Stomach (tissue), 4 donors: ENCODE data around the gene PCNT.

ENCODE experiments used
- POLR2A ChIP-seq, 4 donors: fragments of 450-650 bp; IDR thresholded peaks; one replicate each; pipeline ENCODE4 v1.6.1; 2016; ENCODE audit warnings: antibody characterized with exemption in 4 of 4, control low read depth in 2 of 4, mild to moderate bottlenecking in 1 of 4, moderate library complexity in 1 of 4
- POLR2AphosphoS5 ChIP-seq, 3 donors: sonication (generic); formaldehyde crosslinking; IDR thresholded peaks; one replicate each; pipeline ENCODE4 v1.6.1; 2016; ENCODE audit warnings: antibody characterized with exemption in 3 of 3
- TF ChIP-seq, protein P1 (sequence below), 7 experiments: fragments of 450-650 bp in 4 of 7; fragments of 200-600 bp in 3 of 7; sonication (generic) in 3 of 7; IDR thresholded peaks; one replicate each; pipeline ENCODE4 v1.5.1; 2016 to 2019; ENCODE audit warnings: antibody characterized with exemption in 7 of 7, control low read depth in 2 of 7, mild to moderate bottlenecking in 1 of 7

DNA sequence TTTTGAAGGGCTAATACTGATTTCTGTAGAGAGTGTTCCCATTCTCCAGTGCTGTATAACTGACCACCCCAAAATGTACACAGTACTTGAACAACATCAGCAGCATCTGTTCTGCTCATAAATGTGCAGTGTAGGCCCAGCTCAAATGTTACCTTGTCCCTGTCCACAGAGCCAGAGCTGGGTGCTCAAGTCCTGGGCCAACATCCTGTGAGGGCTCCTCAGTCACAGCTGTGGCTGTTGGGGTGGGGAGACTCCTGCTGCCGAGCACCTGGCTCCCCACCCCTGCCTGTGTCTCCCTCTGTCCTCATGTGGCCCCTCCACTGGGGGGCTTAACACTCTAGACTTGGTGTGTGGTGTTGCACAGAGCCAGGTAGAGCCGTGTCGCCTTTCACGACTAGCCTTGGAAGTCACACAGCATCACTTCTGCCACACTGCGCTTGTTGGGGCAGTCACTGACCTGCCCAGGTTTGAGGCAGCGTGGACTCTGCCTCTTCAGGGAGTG is 165.3 kb downstream of the PCNT start:
- TF ChIP-seq, protein P1, sequence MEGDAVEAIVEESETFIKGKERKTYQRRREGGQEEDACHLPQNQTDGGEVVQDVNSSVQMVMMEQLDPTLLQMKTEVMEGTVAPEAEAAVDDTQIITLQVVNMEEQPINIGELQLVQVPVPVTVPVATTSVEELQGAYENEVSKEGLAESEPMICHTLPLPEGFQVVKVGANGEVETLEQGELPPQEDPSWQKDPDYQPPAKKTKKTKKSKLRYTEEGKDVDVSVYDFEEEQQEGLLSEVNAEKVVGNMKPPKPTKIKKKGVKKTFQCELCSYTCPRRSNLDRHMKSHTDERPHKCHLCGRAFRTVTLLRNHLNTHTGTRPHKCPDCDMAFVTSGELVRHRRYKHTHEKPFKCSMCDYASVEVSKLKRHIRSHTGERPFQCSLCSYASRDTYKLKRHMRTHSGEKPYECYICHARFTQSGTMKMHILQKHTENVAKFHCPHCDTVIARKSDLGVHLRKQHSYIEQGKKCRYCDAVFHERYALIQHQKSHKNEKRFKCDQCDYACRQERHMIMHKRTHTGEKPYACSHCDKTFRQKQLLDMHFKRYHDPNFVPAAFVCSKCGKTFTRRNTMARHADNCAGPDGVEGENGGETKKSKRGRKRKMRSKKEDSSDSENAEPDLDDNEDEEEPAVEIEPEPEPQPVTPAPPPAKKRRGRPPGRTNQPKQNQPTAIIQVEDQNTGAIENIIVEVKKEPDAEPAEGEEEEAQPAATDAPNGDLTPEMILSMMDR (IDR thresholded peaks at IDR 0.05): no peak
- no peak for TF ChIP-seq POLR2A (IDR thresholded peaks at IDR 0.05)
- TF ChIP-seq POLR2AphosphoS5 (IDR thresholded peaks at IDR 0.05): no peak
